ENCODE measurements around the gene ARHGEF1.

- TF ChIP-seq EZH2 (IDR thresholded peaks at IDR 0.05; ENCODE audit: borderline replicate concordance, insufficient read depth, low read depth, low read length, poor library complexity, severe bottlenecking) (no peak), CTCF (IDR thresholded peaks at IDR 0.05) (no peak)
Measured at GRCh38 chr19:41892173-41892902, 9.4 kb downstream of the ARHGEF1 start.
